Stomach smooth muscle (tissue), 2 donors: ENCODE results near the gene MAP4K2.

Experiments used
- H3K27ac ChIP-seq: one replicate; pipeline ENCODE4 v1.7.0; 2013; ENCODE audit warnings: mild to moderate bottlenecking, low read length, inconsistent platforms
- H3K27me3 ChIP-seq, 2 donors: one replicate each; pipeline ENCODE4 v1.7.0; 2013; ENCODE audit warnings: low read length in 2 of 2; ENCODE audit not compliant: insufficient read depth in 2 of 2, control insufficient read depth in 1 of 2
- H3K36me3 ChIP-seq, 2 donors: one replicate each; pipeline ENCODE4 v1.7.0; 2013; ENCODE audit warnings: low read length in 2 of 2; ENCODE audit not compliant: control insufficient read depth in 2 of 2, insufficient read depth in 2 of 2
- H3K4me1 ChIP-seq: one replicate; pipeline ENCODE4 v1.7.0; 2013; ENCODE audit warnings: low read length; ENCODE audit not compliant: control insufficient read depth, insufficient read depth
- H3K4me3 ChIP-seq, 2 donors: one replicate each; pipeline ENCODE4 v1.7.0; 2013; ENCODE audit warnings: low read length in 2 of 2
- H3K9ac ChIP-seq, 2 donors: one replicate each; pipeline ENCODE4 v1.7.0; 2013; ENCODE audit warnings: low read length in 2 of 2, mild to moderate bottlenecking in 1 of 2
- H3K9me3 ChIP-seq, 2 donors: one replicate each; pipeline ENCODE4 v1.7.0; 2013; ENCODE audit warnings: low read length in 2 of 2; ENCODE audit not compliant: control insufficient read depth in 2 of 2
- donor health status: healthy.
- donor health status: Pancreatic carcinoma.

MAP4K2 gene

GRCh38 chr11:64799256-64799622 is 3.8 kb downstream of the MAP4K2 start:
- no peak overlapping the region for H3K27ac ChIP-seq
- no peaks in the 10 kb centered on the region for H3K27me3 ChIP-seq
- H3K9ac ChIP-seq = no peak overlapping the region
- H3K4me3 ChIP-seq = no peak overlapping the region
- peaks cover 22% of the 10 kb centered on the region for H3K4me1 ChIP-seq
- H3K9me3 ChIP-seq = no peaks in the 10 kb centered on the region
- peaks cover 9 to 26% of the 10 kb centered on the region in 2 donors for H3K36me3 ChIP-seq

DNA sequence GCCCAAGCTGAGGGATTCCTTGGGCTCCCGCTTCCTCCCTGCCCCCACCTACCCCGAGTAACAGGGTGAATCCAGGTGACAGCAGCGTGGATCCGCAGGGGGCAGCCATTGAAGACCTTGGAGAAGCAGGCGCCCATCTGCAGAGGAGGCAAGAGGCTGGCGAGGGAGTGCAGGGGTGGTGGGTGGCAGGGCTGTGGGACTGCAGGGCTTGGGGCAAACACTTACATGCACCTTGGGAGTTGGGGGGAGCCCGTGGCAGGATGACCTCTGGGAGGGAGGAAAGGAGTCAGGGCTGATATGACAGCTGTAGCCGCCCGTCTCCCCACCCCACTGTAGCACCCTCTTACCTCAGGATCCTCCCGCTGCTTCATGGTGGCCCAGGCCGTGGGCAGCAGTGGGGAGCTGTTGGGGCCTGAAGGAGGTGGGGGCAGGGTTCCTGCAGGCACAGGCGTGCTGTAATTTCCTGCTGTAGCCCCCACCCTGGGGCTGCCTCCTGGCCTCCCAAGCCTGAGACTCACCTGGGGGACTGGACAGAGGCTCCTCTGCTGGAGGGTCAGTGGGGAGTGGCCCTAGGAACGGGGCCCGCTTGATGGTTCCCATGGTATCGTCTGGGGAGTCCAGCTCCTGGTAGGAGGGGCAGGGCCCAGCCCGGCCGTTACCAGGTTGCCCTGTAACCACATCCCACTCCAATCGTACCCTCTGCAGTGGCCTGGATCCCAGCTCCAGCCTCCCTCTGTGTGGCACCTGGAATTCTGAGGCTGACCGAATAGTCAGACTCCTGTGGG is 6.1 kb downstream of the MAP4K2 start:
- H3K27me3 ChIP-seq = no peaks in the 10 kb centered on the region
- no peaks in the 10 kb centered on the region for H3K9me3 ChIP-seq
- no peak overlapping the region for H3K4me3 ChIP-seq
- H3K36me3 ChIP-seq = peaks cover 9 to 27% of the 10 kb centered on the region in 2 donors
- H3K4me1 ChIP-seq = peaks cover 3% of the 10 kb centered on the region
- H3K9ac ChIP-seq = no peak overlapping the region
- H3K27ac ChIP-seq = no peak overlapping the region

- H3K4me3 ChIP-seq = no peak overlapping the region
- peaks cover 9 to 27% of the 10 kb centered on the region in 2 donors for H3K36me3 ChIP-seq
- no peaks in the 10 kb centered on the region for H3K27me3 ChIP-seq
- no peaks in the 10 kb centered on the region for H3K4me1 ChIP-seq
- no peaks in the 10 kb centered on the region for H3K9me3 ChIP-seq
- no peak overlapping the region for H3K27ac ChIP-seq
- H3K9ac ChIP-seq = no peak overlapping the region
Measured at GRCh38 chr11:64796047-64796756, 6.8 kb downstream of the MAP4K2 start.

GRCh38 chr11:64794526-64794925 is 8.5 kb downstream of the MAP4K2 start:
- H3K9ac ChIP-seq = no peak overlapping the region
- H3K27me3 ChIP-seq = no peaks in the 10 kb centered on the region
- H3K36me3 ChIP-seq = peaks cover 9 to 30% of the 10 kb centered on the region in 2 donors
- no peaks in the 10 kb centered on the region for H3K9me3 ChIP-seq
- no peak overlapping the region for H3K4me3 ChIP-seq
- H3K27ac ChIP-seq = no peak overlapping the region
- H3K4me1 ChIP-seq = no peaks in the 10 kb centered on the region

GRCh38 chr11:64793271-64794160 is 9.5 kb downstream of the MAP4K2 start:
- H3K27ac ChIP-seq = no peak overlapping the region
- H3K4me1 ChIP-seq = no peaks in the 10 kb centered on the region
- no peaks in the 10 kb centered on the region for H3K27me3 ChIP-seq
- no peak overlapping the region for H3K4me3 ChIP-seq
- no peak overlapping the region for H3K9ac ChIP-seq
- peaks cover 9 to 25% of the 10 kb centered on the region in 2 donors for H3K36me3 ChIP-seq
- no peaks in the 10 kb centered on the region for H3K9me3 ChIP-seq

GRCh38 chr11:64792482-64792881 is 10.5 kb downstream of the MAP4K2 start:
- Histone ChIP-seq H3K36me3 (peaks cover 9 to 25% of the 10 kb centered on the region in 2 donors), H3K4me1 (peaks cover 2% of the 10 kb centered on the region), H3K27ac (no peak overlapping the region), H3K9me3 (no peaks in the 10 kb centered on the region), H3K9ac (no peak overlapping the region), H3K27me3 (no peaks in the 10 kb centered on the region), H3K4me3 (no peak overlapping the region)

GRCh38 chr11:64791781-64792291 is 11.2 kb downstream of the MAP4K2 start:
- Histone ChIP-seq H3K9ac (no peak overlapping the region), H3K4me1 (peaks cover 3% of the 10 kb centered on the region), H3K27ac (no peak overlapping the region), H3K9me3 (no peaks in the 10 kb centered on the region), H3K4me3 (no peak overlapping the region), H3K36me3 (peaks cover 7 to 18% of the 10 kb centered on the region in 2 donors), H3K27me3 (no peaks in the 10 kb centered on the region)

- Histone ChIP-seq H3K9me3 (no peaks in the 10 kb centered on the region), H3K27me3 (no peaks in the 10 kb centered on the region), H3K9ac (no peak overlapping the region), H3K27ac (no peak overlapping the region), H3K4me3 (no peak overlapping the region), H3K4me1 (peaks cover 3% of the 10 kb centered on the region), H3K36me3 (peaks cover 0 to 10% of the 10 kb centered on the region in 2 donors)
Measured at GRCh38 chr11:64790205-64791095, 12.6 kb downstream of the MAP4K2 start.

- Histone ChIP-seq H3K9ac (no peak overlapping the region), H3K9me3 (no peaks in the 10 kb centered on the region)
Measured at GRCh38 chr11:64789331-64790204, 13.4 kb downstream of the MAP4K2 start.

More at GRCh38 chr11:64789331-64790204, 13.4 kb downstream of the MAP4K2 start:
- H3K4me1 ChIP-seq = peaks cover 3% of the 10 kb centered on the region
- no peak overlapping the region for H3K27ac ChIP-seq
- peaks cover 0 to 10% of the 10 kb centered on the region in 2 donors for H3K36me3 ChIP-seq
- no peak overlapping the region for H3K4me3 ChIP-seq
- H3K27me3 ChIP-seq = no peaks in the 10 kb centered on the region
